IPS DF 4.7 (cell line): Measurements from ENCODE around the gene PRKD3.

Source experiments
- DNase-seq: peaks from one replicate; pipeline ENCODE4 v3.0.0-alpha.2; 2013; ENCODE audit warnings: low spot score; ENCODE audit errors: extremely low read depth

Gene PRKD3

DNA sequence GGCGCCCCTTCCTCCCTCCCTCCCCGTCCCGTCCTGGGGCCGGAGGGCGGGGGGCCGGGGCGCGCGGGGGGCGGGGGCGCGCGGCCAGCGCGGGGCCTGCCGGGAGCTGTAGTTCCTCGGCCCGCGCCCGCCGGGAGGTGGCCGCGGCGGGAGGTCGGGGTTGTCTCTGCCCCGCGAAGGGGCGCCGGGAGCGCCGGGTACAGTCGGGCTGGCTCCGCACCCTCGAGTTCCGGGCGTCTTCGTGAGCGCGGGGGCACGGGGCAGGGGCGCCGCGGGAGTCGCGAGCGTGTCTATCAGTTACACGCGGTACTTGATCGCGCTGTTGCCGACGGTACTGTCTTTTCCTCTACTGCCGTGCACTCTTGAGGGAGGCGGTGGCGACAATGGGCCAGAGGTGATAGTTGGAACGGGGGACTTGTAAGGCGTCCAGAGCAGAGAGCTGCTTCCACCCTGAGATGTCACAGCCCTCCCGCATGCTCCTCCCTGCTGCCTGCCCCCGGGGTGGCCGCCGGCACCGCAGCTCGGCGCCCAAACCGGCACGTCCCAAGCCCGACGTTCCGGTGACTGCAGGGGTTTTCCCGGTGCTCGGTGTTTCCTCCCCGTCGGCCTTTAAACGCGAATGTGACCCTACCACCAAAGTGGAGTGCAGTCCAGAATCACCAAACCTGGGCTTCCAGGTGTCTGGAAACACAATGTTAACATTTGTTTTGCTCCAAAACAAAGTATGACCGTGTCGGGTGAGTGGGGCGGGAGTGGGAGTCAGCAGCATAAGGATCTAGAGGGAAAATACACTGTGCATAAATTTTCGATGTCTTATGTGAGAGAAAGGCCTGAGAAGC, at the start of gene PRKD3:
TSS of gene PRKD3 (minus strand) at position 48 of the 839 bp plus-strand sequence. CDS start 8,309 bp downstream, outside the sequence.
- DNase-seq = no peak

- DNase-seq = no peak
Observed at GRCh38 chr2:37372000-37372399, 47.4 kb upstream of the PRKD3 start.

GRCh38 chr2:37370666-37371065, 46.0 kb upstream of the PRKD3 start:
- DNase-seq = no peak

DNA sequence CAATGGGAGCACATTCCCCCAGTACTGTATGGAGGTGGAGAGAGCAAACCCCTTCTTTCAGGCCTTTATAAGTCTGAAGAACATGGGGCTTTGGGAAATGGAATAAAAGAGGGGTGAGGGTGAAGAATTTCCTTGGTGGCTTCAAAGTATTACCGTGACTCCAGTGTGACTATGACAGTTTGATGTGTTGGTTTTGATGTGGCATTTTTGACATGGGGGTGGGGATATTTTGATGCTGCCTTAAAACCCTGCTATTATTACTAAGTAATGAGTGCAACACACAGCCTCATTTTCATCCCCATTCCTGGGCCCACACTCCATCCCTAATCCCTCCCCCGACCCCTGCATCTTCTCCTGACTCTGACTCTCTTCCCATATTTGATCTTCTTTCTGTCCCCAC, 43.4 kb upstream of the PRKD3 start:
- no peak for DNase-seq

DNA sequence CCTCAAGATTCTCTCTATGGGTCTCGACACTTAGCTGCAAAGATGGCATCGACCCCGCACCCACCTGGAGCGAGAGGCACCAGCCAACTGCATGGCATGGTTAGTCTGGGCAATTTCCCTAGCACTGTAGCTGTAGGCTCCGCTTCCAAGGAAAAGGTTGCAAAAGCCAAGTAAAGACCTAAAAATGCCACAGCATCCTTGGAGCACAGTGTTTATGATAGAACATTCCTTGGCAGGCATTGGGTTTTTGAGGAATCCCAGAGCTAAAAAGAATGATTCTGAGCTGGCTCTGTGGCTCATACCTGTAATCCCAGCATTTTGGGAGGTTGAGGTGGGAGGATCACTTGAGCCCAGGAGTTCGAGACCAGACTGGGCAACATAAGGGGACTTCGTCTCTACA, 42.7 kb upstream of the PRKD3 start:
- no peak for DNase-seq

DNA sequence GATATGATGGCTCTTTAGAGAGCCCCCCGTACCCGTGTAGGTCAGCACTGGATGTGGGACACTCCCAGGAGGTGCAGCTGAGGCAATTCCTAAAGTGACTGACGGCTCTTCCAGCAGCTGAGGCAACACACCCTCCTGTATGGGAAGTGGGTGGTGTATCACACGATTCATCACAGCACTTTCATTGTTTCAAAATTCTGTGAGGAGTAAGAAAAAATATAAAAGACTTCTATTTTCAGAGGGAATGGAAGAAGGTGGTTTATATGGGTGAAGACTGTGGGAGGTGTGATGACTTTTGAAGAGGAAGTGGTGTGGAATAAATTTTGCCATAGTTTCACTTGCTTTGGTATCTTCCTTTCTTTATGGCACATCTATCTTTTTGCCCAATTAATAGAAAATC, 42.1 kb upstream of the PRKD3 start:
- no peak for DNase-seq

DNA sequence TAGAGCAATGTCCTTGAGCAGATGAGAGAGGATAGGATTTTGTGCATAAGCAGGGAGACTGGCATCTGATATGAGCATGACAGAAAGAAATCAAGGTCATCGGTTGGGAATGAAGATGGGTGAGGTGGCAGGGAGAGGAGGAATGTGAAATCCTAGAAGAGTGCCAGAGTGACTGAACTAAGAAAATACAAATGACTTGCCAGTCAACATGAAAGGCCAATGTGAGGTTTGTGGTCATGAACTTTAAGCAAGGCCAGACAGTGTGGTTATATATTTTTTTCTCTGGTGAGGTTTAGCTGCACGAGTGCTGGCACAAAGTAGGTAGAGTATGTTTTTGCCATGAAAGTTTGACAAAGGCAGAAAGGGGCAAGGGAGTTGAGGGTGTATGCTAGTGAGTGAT, 41.0 kb upstream of the PRKD3 start:
- DNase-seq = no peak

- DNase-seq = no peak
Observed at GRCh38 chr2:37364351-37364750, 39.7 kb upstream of the PRKD3 start.

GRCh38 chr2:37361994-37362698, 37.5 kb upstream of the PRKD3 start:
- DNase-seq = no peak

- no peak for DNase-seq
Observed at GRCh38 chr2:37361216-37361815, 36.7 kb upstream of the PRKD3 start.

GRCh38 chr2:37358466-37358865, 33.8 kb upstream of the PRKD3 start:
- no peak for DNase-seq

DNA sequence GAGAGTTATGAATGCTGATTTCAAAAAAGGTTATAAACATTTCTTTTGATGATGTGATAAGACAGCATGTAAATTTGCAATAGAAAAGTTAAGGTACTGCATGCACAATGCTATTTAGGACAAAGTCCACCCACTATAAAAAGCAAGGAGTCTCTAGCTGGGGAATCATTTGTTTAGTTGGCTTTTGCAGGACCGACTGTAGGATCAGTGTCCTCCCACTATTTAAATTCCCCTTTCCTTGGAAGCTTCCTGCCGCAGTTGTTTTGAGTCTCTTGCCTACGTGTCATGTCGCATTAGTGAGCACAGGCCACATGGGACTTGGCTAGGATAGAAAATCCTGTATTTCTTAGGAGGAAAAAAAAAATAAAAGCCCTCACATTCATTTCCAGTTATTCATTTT, 32.9 kb upstream of the PRKD3 start:
- no peak for DNase-seq

GRCh38 chr2:37357069-37357468, 32.4 kb upstream of the PRKD3 start:
- DNase-seq = no peak

GRCh38 chr2:37356299-37356698, 31.7 kb upstream of the PRKD3 start:
- no peak for DNase-seq

GRCh38 chr2:37355735-37356134, 31.1 kb upstream of the PRKD3 start:
- DNase-seq = no peak

DNA sequence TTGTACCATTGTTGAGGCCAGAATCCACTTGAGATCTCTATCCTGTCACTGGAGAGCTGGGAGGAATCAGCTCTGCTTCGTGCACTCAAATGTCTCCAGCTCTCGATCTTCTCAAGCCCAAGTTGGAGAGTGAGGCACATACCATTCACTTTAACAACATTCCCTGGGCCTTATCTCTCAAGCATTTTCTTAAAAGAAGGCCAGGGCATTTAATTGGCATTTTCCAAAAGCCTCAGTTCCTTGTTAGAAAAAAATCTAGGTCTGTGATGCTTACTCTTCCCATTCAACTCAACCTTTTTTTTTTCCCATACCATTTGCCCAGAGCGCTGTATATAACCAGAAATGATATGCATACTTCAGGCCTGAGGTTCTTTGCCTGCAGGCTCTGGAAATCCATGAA, 29.9 kb upstream of the PRKD3 start:
- DNase-seq = no peak

DNA sequence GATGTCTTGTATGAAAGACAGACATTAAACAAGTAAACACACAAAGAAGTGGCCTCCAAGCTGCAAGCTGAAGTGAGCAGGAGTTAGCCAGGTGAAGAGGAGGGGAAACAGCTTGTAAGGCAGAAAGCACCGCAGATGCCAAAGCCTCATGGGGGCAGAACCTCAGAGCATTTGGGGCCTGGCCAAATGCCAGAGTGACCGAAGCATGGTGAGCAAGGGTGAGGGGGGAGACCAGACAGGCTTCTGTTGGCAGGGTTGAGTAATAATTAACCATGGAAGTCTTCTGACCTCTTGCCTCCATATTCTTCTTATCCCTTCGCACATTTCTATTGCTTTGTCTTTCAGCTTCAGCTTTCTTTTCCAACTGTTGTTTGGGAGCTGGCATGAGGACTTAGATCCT, 25.4 kb upstream of the PRKD3 start:
- no peak for DNase-seq

DNA sequence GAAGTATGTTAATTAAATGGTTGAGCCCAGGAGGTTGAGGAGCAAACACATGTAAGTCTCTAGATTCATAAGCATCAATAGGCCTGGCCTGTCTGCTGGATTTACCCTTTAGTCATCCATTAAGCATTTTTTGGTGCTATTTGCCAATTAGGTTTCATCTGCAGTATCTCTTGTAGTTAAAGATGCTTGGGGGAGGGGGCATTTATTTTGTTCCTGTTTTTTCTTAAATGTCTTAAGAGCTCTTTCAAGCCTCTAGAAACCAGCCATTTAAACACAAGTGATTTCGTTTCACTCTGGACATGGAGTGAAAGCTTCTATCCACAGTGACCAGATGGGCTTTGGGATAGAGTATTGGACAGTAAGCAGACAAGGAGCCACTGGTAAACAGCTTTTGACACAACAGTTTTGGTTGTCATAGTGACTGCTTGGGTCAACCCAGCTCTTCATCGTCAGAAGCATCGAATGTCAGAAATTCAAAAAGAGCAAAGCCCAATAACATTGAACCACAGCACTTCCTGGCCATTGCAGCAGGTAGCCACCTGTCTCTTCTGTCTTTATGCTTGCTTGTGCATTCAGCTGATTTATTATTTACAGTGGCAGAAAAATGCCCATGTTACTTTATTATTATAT, 24.7 kb upstream of the PRKD3 start:
- no peak for DNase-seq

DNA sequence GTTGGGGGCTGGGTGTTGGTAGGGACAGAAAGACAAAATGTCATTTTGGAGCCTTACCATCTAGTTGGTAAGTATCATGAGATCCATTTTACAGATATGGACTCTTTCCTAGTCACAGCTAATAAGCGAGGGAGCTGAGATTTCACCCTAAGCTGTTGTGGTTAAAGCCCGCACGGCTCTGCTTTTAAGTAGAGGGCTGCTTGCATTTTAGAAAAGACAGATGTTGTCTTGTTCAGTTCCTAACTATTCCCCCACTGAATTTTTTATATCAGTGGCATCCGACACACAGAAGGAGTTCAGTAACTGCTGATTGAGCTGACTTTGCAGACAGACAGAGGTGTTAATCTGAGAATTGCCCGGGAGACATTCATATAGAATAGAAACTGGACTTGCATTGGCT, 23.5 kb upstream of the PRKD3 start:
- DNase-seq = no peak

DNA sequence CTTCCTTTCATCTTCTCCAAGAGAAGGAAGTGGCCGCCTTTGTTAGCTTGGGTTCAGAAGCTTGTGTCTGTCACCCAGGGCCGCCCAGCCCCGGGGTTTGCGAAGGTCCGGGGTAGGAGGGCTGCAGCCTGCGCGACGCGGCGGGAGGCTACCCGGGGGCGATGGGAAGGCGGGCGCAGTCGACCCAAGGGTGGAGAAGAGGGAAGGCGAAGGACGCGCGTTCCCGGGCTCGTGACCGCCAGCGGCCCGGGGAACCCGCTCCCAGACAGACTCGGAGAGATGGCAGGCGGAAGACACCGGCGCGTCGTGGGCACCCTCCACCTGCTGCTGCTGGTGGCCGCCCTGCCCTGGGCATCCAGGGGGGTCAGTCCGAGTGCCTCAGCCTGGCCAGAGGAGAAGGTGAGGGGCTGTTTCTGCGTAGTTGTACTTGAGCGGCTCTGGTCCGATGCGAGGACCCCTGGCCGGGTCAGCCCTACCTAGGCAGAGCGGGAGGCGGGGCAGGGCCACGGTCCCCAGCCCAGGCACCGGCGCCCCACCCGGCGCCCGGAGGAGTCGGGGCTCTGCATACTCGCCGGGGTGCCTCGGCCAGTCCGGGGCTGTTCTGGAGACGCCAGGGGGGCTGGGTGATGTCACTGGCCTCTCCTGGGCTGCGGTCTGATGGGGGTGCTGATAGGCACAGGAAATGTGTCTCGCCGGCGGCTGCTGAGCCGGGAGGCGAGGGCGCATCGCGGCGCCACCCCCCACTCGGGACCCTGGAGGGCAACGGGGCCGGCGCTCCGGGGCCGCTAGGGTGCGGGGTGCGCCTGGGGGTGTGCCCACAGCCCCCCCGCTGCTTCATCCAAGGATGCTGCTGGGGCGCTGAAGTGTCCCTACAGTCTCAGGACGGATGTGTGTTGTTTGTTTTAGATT, 20.1 kb upstream of the PRKD3 start, which contains the start of gene QPCT:
TSS of gene QPCT (plus strand) at position 178 of the 909 bp plus-strand sequence. CDS start at position 280, 102 bp downstream.
- no peak for DNase-seq
